ENCODE data around the gene ABAT.
"Not testable (repeated sequence)": the region's sequence is repeated elsewhere in the genome, so short reads cannot be mapped to it uniquely, and the experiment has no call there.

Gene ABAT

DNA sequence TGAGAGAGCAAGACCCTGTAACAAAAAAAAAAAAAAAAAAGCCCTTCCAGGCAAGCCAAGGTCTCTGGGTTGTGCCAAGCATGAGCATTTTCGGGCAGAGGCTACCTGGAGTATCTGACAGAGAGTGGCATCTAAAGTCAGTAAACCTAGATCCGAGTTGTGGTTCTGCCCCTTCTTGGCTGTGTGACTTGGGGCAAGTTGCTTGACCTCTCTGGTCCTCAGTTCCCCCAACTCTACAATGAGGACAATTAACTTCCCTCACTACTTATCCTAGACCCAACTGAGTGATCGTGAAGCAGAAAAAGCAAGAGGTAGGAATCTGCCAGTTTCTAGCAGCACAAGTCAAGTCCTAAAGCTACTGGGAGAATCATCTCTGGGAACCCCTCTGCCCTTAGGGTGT, 88.7 kb downstream of the ABAT start:
- no peaks in the 10 kb centered on the region for H3K4me1 Mint-ChIP-seq (ENCODE audit: low read depth in 2 of 2)
- no peak overlapping the region for H3K4me3 Mint-ChIP-seq
- H3K27ac Mint-ChIP-seq, result no peak overlapping the region
- H3K27me3 Mint-ChIP-seq, result no peaks in the 10 kb centered on the region
- no peak for DNase-seq
- no peak for ATAC-seq (replicated peaks)
- H3K9me3 Mint-ChIP-seq, result no peaks in the 10 kb centered on the region
- peaks cover 16% of the 10 kb centered on the region for H3K36me3 Mint-ChIP-seq (ENCODE audit: insufficient read depth)

DNA sequence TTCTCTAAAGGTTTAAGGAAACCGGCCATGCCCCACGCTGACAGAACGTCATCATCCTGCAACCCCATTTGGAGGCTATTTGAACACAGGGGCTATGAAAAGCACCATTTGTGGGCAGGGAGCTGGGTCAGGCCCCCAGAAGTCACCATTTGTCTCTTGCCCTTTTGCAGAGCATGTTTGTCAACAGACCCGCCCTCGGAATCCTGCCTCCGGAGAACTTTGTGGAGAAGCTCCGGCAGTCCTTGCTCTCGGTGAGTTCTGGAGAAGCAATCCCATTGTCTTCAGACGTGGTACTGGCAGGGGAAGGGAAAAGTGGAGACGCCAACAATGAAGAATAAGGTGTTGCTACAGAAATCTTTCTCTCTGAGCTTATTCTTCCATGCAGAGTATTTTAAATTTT, 89.5 kb downstream of the ABAT start:
- no peak for ATAC-seq (replicated peaks)
- H3K27ac Mint-ChIP-seq, result no peak overlapping the region
- H3K36me3 Mint-ChIP-seq (ENCODE audit: insufficient read depth), result peaks cover 22% of the 10 kb centered on the region
- no peaks in the 10 kb centered on the region for H3K9me3 Mint-ChIP-seq
- H3K4me3 Mint-ChIP-seq, result no peak overlapping the region
- H3K4me1 Mint-ChIP-seq (ENCODE audit: low read depth in 2 of 2), result no peaks in the 10 kb centered on the region
- H3K27me3 Mint-ChIP-seq, result no peaks in the 10 kb centered on the region
- DNase-seq, result no peak

DNA sequence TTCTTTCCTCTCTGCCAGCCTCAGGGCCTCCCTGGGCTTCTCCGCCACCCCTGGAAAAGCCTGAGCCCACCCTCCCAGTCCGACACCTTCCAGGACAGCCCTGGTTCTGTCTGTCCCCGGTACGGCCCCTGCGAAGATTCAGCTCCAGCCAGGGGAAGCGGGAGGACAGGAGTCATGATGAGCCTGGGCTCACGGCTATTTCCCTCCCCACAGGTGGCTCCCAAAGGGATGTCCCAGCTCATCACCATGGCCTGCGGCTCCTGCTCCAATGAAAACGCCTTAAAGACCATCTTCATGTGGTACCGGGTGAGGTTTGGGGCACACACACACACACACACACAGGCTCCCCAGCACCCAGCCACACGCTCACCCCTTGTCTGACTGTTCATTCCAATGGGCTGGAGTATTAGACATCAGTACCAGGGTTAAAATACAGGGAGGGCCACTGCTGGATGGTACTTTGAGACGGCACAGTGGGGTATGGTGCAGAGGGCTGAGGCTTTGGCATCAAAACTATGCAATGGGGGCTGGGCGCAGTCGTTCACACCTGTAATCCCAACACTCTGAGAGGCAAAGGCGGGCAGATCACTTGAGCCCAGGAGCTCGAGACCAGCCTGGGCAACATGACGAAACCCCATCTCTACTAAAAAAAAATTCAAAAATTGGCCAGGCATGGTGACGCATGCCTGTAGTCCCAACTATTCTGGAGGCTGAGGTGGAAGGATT, 90.3 kb downstream of the ABAT start:
- DNase-seq (no peak), ATAC-seq (replicated peaks) (no peak)
- no peaks in the 10 kb centered on the region for H3K4me1 Mint-ChIP-seq (ENCODE audit: low read depth in 2 of 2)
- no peak overlapping the region for H3K27ac Mint-ChIP-seq
- H3K9me3 Mint-ChIP-seq, result no peaks in the 10 kb centered on the region
- no peaks in the 10 kb centered on the region for H3K27me3 Mint-ChIP-seq
- H3K36me3 Mint-ChIP-seq (ENCODE audit: insufficient read depth), result peaks cover 20% of the 10 kb centered on the region
- H3K4me3 Mint-ChIP-seq, result no peak overlapping the region

DNA sequence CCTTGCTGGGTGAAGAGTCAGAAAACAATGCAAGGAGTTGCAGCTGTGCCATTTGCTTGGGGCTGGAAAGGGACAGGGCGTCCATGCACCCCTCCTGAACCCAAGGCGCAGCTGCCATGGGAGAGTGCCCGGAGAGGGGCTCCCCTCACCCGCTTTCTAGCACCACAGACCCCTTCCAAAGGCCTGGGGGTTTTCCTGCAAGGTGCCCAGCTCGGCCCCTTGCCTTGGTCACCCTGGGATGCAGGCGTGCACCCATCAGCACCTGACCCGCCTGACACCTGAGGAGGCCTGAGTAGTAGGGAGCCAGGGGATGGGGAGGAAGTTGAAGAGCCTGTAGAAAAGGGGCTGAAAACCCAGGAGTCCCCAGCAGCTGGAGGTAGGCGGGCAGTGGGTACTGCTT, 92.8 kb downstream of the ABAT start:
- H3K27me3 Mint-ChIP-seq, result no peaks in the 10 kb centered on the region
- no peak overlapping the region for H3K27ac Mint-ChIP-seq
- H3K9me3 Mint-ChIP-seq, result no peaks in the 10 kb centered on the region
- no peak for ATAC-seq (replicated peaks)
- peaks cover 18% of the 10 kb centered on the region for H3K36me3 Mint-ChIP-seq (ENCODE audit: insufficient read depth)
- no peak overlapping the region for H3K4me3 Mint-ChIP-seq
- H3K4me1 Mint-ChIP-seq (ENCODE audit: low read depth in 2 of 2), result no peaks in the 10 kb centered on the region
- no peak for DNase-seq

DNA sequence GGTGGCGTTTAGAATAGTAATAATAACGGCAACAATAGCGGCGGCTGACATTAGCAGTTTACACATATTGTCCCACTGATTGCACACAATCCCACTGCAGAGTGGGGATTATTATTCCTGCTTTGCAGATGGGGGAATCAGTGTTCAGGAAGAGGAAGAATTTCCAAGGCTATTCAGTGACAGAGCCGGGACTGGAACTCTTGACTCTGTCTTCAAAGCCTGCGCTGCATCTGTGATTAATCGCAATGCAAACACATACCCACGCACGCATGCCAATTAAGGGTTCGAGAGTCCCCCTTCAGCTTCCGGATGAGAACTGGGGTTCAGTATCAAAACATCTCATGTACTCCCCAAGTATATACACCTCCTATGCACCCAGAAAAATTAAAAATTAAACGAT, 93.9 kb downstream of the ABAT start:
- no peaks in the 10 kb centered on the region for H3K27me3 Mint-ChIP-seq
- H3K27ac Mint-ChIP-seq, result no peak overlapping the region
- ATAC-seq (replicated peaks) (no peak), DNase-seq (no peak)
- H3K36me3 Mint-ChIP-seq (ENCODE audit: insufficient read depth), result peaks cover 24% of the 10 kb centered on the region
- H3K4me1 Mint-ChIP-seq (ENCODE audit: low read depth in 2 of 2), result no peaks in the 10 kb centered on the region
- H3K9me3 Mint-ChIP-seq, result no peaks in the 10 kb centered on the region
- no peak overlapping the region for H3K4me3 Mint-ChIP-seq

DNA sequence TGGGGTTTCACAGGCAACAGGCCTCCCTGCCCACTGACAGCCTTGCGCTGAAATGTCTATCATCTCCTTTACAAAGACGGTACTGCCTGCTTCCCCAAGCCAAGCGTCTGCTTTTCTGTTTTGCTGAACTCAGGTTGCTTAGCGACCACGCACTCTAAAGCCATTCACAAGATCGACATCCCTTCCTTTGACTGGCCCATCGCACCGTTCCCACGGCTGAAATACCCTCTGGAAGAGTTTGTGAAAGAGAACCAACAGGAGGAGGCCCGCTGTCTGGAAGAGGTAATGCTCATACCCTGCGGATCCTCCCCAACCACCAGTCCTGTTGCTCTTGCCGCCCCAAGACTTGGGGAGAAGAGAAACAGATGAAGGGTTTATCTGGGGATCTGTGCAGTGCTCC, 94.3 kb downstream of the ABAT start:
- peaks cover 24% of the 10 kb centered on the region for H3K36me3 Mint-ChIP-seq (ENCODE audit: insufficient read depth)
- no peaks in the 10 kb centered on the region for H3K9me3 Mint-ChIP-seq
- H3K4me3 Mint-ChIP-seq, result no peak overlapping the region
- no peak overlapping the region for H3K27ac Mint-ChIP-seq
- no peaks in the 10 kb centered on the region for H3K4me1 Mint-ChIP-seq (ENCODE audit: low read depth in 2 of 2)
- DNase-seq (no peak), ATAC-seq (replicated peaks) (no peak)
- no peaks in the 10 kb centered on the region for H3K27me3 Mint-ChIP-seq

DNA sequence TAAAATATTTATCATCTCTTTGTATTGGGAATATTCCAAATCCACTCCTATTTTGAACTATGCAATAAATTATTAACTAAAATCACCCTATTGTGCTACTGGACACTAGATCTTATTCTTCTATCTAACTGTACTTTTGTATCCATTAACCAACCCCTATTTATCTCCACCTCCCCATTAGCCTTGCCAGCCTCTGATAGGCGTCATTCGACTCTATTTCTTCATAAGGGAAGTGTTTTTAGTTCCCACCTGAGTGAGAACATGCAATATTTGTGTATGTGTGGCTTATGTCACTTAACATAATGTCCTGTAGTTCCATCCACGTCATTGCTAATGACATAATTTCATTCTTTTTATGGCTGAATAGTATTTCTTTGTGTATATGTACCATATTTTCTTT, 99.1 kb downstream of the ABAT start:
- Mint-ChIP-seq H3K9me3 (no peaks in the 10 kb centered on the region), H3K4me3 (no peak overlapping the region), H3K36me3 (ENCODE audit: insufficient read depth) (peaks cover 9% of the 10 kb centered on the region), H3K27me3 (no peaks in the 10 kb centered on the region), H3K27ac (no peak overlapping the region), H3K4me1 (ENCODE audit: low read depth in 2 of 2) (no peaks in the 10 kb centered on the region)
- no peak for ATAC-seq (replicated peaks)
- DNase-seq, result no peak

DNA sequence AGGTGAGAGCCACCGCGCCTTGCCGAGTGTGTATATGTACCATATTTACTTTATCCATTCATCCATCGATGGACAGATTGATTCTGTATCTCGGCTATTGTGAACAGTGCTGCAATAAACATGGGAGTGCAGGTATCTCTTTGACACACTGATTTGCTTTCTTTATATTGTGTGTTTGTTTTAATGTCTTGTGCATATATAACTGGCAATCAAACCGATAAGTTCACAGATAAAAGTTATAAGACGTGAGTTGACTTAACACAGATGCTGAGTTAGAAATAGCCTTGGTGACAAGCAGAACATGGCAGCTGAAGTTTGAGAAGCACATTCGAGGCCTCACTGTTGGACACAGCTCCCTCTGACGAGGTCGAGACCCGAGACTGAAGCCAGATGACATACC, 99.8 kb downstream of the ABAT start:
- DNase-seq, result no peak
- Mint-ChIP-seq H3K36me3 (ENCODE audit: insufficient read depth) (peaks cover 5% of the 10 kb centered on the region), H3K27ac (no peak overlapping the region), H3K4me1 (ENCODE audit: low read depth in 2 of 2) (no peaks in the 10 kb centered on the region), H3K4me3 (no peak overlapping the region), H3K9me3 (no peaks in the 10 kb centered on the region), H3K27me3 (no peaks in the 10 kb centered on the region)
- ATAC-seq (replicated peaks), result no peak

DNA sequence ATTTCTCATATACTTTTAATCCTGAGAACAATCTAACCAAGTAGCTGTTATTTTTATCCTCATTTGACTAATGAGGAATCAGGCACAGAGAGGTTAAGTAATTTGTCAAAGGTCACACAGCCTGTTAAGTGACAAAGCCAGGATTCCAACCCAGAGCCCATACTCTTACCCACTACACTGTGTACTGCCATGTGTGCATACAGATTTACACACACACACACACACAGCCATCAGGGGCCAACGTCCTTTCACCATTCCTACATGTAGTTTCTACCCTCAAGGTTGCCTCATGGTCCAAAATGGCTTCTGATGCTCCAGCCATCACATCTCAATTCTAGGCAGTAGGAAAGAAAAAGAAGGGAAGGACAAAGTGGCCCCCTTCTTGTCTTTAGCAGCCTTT, 100.9 kb downstream of the ABAT start:
- Mint-ChIP-seq H3K4me1 (ENCODE audit: low read depth in 2 of 2) (no peaks in the 10 kb centered on the region), H3K27ac (no peak overlapping the region), H3K36me3 (ENCODE audit: insufficient read depth) (peaks cover 5% of the 10 kb centered on the region), H3K4me3 (no peak overlapping the region), H3K27me3 (no peaks in the 10 kb centered on the region), H3K9me3 (no peaks in the 10 kb centered on the region)
- ATAC-seq (replicated peaks), result no peak
- DNase-seq, result no peak

DNA sequence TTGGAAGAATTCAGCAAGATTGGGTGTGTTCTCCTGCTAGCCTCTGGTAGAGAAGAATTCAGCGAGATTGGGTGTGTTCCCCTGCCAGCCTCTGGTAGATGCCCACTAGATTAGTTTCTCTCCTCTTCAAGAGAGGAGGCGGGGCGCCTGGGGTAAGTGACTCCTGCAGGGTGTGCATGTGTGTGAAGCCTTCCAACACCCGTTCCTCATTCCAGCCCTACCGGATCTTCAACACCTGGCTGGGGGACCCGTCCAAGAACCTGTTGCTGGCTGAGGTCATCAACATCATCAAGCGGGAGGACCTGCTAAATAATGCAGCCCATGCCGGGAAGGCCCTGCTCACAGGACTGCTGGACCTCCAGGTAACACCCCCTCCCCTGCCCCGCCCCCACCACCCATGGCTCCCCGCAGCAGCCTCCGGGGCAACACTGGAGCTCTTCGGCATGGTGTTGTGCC, 101.7 kb downstream of the ABAT start:
- peak overlapping the region in 1 of 2 donors; percentile 17 for H3K27ac Mint-ChIP-seq
- no peak overlapping the region for H3K4me3 Mint-ChIP-seq
- H3K27me3 Mint-ChIP-seq, result no peaks in the 10 kb centered on the region
- H3K4me1 Mint-ChIP-seq (ENCODE audit: low read depth in 2 of 2), result no peaks in the 10 kb centered on the region
- DNase-seq (no peak), ATAC-seq (replicated peaks) (no peak)
- no peaks in the 10 kb centered on the region for H3K9me3 Mint-ChIP-seq
- peaks cover 5% of the 10 kb centered on the region for H3K36me3 Mint-ChIP-seq (ENCODE audit: insufficient read depth)

DNA sequence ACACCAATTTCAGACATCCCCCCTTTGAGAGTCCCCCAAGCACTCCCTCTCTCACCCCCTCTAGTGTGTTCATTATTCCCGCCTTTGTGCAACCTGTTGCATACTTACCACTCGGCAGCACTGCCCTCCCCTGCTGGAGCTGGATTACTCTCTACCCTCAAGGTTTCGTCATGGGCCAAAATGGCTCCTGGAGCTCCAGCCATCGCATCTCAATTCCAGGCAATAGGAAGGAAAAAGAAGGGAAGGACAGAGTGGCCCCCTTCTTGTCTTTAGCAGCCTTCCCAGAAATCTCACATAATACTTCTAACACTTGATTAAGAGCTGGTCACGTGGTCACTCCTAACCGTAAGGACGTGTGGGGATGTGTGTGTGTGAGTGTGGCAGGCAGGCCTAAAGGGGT, 102.8 kb downstream of the ABAT start:
- Mint-ChIP-seq H3K27ac (no peak overlapping the region), H3K4me1 (ENCODE audit: low read depth in 2 of 2) (no peaks in the 10 kb centered on the region), H3K4me3 (no peak overlapping the region), H3K9me3 (no peaks in the 10 kb centered on the region), H3K36me3 (ENCODE audit: insufficient read depth) (peaks cover 8% of the 10 kb centered on the region), H3K27me3 (no peaks in the 10 kb centered on the region)
- DNase-seq (no peak), ATAC-seq (replicated peaks) (no peak)

DNA sequence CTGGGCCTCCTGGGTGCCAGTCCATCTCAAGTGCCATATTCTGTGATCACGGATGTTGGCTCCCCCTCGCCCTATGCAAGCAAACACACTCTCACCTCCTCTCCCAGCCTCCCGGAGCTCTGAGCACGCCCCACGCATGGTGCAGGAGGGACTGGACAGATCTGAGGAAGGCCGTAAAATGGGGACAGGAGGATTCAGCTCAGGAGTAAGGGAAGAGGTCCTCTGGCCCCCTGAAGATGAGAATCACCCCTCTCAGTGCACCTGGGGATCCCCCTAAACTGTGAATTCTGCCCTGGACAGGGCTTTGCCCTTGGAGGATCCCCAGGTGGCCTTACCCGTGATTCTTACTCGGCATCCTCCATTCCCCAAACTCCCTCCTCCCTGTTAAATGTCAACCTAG, 107.4 kb downstream of the ABAT start:
- Mint-ChIP-seq H3K27me3 (no peaks in the 10 kb centered on the region), H3K4me3 (no peak overlapping the region), H3K9me3 (no peaks in the 10 kb centered on the region), H3K27ac (no peak overlapping the region), H3K36me3 (ENCODE audit: insufficient read depth) (peaks cover 7% of the 10 kb centered on the region), H3K4me1 (ENCODE audit: low read depth in 2 of 2) (no peaks in the 10 kb centered on the region)
- ATAC-seq (replicated peaks) (no peak), DNase-seq (no peak)

DNA sequence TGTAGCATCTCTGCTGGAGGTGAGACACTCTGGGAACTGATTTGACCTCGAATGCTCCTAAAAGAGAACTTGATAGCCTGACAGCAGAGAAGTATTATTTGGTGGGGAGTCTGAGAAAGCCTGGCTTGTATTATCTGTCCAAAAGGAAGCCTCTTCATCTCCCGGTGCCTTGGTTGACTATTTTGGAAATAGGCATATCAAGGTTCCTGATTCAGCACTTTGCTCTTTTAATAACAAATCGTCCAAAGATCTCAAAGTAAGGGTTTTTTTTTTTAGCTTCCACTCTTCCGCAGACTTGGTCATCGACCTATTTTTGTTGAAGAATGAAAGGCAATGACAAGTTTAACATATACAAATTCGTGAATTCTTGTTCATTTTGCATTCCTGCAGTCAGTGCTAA, 108.3 kb downstream of the ABAT start:
- H3K27me3 Mint-ChIP-seq, result no peaks in the 10 kb centered on the region
- no peak overlapping the region for H3K4me3 Mint-ChIP-seq
- no peaks in the 10 kb centered on the region for H3K9me3 Mint-ChIP-seq
- H3K36me3 Mint-ChIP-seq (ENCODE audit: insufficient read depth), result peaks cover 7% of the 10 kb centered on the region
- no peaks in the 10 kb centered on the region for H3K4me1 Mint-ChIP-seq (ENCODE audit: low read depth in 2 of 2)
- ATAC-seq (replicated peaks), result no peak
- DNase-seq, result no peak
- H3K27ac Mint-ChIP-seq, result no peak overlapping the region

DNA sequence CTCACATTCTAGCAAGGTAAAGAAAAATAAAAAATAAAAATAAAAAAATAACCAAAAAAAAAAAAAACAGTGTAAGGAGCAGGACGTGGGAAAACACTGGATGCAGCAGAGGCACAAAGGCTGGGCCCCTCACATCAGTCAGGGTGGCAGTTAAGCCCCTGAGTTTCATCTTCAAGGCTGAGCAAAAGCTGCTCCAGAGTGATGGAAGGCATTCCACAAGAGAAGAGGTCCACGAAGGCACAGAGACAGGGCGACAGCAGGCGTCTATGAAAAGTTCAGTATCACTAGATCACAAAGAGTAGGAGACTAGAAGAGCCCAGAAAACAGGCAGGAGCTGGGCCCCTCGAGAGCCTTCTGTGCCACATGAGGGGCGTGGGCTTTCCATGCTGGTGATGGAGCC, 111.0 kb downstream of the ABAT start:
- Mint-ChIP-seq H3K36me3 (ENCODE audit: insufficient read depth) (peaks cover 7% of the 10 kb centered on the region), H3K4me3 (no peak overlapping the region), H3K4me1 (ENCODE audit: low read depth in 2 of 2) (no peaks in the 10 kb centered on the region), H3K9me3 (no peaks in the 10 kb centered on the region), H3K27ac (no peak overlapping the region), H3K27me3 (no peaks in the 10 kb centered on the region)
- no peak for DNase-seq
- ATAC-seq (replicated peaks), result no peak

DNA sequence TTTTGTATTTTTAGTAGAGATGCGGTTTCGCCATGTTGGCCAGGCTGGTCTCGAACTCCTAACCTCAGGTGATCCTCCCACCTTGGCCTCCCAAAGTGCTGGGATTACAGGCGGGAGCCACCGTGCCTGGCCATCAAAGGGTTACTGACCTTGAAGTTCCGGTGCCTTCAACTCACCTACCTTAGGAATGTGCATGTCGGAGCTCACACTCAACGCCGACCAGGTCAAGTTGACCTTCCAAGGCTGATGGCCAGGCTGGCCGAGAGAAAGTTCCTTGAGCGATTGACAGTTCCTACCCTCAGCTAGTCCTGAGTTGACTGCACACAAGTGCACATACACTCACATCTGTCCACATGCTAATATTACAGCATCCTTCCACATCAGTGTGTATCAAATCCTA, 111.9 kb downstream of the ABAT start:
- H3K4me1 Mint-ChIP-seq (ENCODE audit: low read depth in 2 of 2); H3K36me3 Mint-ChIP-seq (ENCODE audit: insufficient read depth); ATAC-seq (replicated peaks); DNase-seq; H3K27me3 Mint-ChIP-seq; H3K4me3 Mint-ChIP-seq; H3K9me3 Mint-ChIP-seq; H3K27ac Mint-ChIP-seq: not testable (repeated sequence)

Data from effector memory CD8-positive, alpha-beta T cell (primary cell).